Fibroblast of lung (primary cell): ENCODE data around the gene FAM78B.

Experiments
- EZH2 ChIP-seq: IDR thresholded peaks from 2 replicates; pipeline ENCODE4 v1.5.1; 2012; ENCODE audit warnings: low read length, control low read depth, mild to moderate bottlenecking; ENCODE audit errors: missing control alignments
- TF ChIP-seq, protein P1 (sequence below), 2 donors: IDR thresholded peaks in 1 of 2; conservative IDR thresholded peaks in 1 of 2; 1 replicate in 1 of 2; 2 replicates in 1 of 2; pipeline ENCODE4 v1.5.1; 2011 to 2012; ENCODE audit warnings: low read length in 2 of 2, control low read depth in 1 of 2, inconsistent platforms in 1 of 2, low read depth in 1 of 2, mild to moderate bottlenecking in 1 of 2

GRCh38 chr1:166129006-166129405 is 37.8 kb downstream of the FAM78B start:
- TF ChIP-seq, protein P1, sequence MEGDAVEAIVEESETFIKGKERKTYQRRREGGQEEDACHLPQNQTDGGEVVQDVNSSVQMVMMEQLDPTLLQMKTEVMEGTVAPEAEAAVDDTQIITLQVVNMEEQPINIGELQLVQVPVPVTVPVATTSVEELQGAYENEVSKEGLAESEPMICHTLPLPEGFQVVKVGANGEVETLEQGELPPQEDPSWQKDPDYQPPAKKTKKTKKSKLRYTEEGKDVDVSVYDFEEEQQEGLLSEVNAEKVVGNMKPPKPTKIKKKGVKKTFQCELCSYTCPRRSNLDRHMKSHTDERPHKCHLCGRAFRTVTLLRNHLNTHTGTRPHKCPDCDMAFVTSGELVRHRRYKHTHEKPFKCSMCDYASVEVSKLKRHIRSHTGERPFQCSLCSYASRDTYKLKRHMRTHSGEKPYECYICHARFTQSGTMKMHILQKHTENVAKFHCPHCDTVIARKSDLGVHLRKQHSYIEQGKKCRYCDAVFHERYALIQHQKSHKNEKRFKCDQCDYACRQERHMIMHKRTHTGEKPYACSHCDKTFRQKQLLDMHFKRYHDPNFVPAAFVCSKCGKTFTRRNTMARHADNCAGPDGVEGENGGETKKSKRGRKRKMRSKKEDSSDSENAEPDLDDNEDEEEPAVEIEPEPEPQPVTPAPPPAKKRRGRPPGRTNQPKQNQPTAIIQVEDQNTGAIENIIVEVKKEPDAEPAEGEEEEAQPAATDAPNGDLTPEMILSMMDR (conservative IDR thresholded peaks at IDR 0.05 in 1 of 2, IDR thresholded peaks at IDR 0.05 in 1 of 2; ENCODE audit: low read depth in 1 of 2, low read length in 2 of 2), result no peak
- TF ChIP-seq EZH2, result no peak
